ENCODE measurements around the gene NELFE. TPM values are rescaled to one million over a fixed set of nuclear protein-coding genes. Genes with fewer than 3 reads are reported as not detected.

NELFE gene
- total RNA-seq, 1 donor from 2014 or later, result 47.7 TPM

DNA sequence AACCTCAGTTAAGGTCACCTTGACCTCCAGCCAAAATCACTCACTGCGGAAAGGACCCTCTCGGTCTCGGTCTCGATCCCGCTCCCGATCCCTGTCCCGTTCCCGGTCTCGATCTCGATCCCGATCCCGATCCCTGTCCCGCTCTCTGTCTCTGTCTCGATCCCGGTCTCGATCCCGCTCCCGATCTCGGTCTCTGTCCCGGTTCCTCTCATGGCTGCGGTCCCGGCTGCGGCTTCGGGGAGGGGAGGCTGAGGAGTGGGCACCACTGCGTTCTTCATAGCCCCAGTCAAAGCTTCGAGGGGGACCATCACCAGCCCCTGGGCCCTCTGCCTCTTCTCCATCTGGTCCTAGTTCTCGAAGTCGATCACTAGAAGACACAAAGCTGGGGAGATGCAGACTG lies 4.3 kb downstream of the NELFE start:
- Histone ChIP-seq H3K4me3 (ENCODE audit: insufficient read depth, low read depth, low read length) (no peak overlapping the region), H3K9ac (ENCODE audit: low read length) (no peak overlapping the region), H3K27me3 (ENCODE audit: insufficient read depth, low read length) (no peaks in the 10 kb centered on the region), H3K27ac (ENCODE audit: low read depth, low read length) (no peak overlapping the region), H3K9me3 (ENCODE audit: insufficient read depth, low read depth, low read length) (no peaks in the 10 kb centered on the region), H3K4me1 (ENCODE audit: insufficient read depth, low read length) (peaks cover 12% of the 10 kb centered on the region), H3K79me2 (ENCODE audit: insufficient read depth, low read length) (peaks cover 29% of the 10 kb centered on the region), H3K36me3 (ENCODE audit: insufficient read depth, low read length) (peaks cover 36% of the 10 kb centered on the region), H2AFZ (ENCODE audit: low read depth, low read length) (no peak overlapping the region), H3K4me2 (ENCODE audit: low read length) (no peak overlapping the region), H4K20me1 (ENCODE audit: insufficient read depth, low read length) (peaks cover 4% of the 10 kb centered on the region)
- Mint-ChIP-seq H3K27me3 (ENCODE audit: low read depth, unreplicated experiment) (no peaks in the 10 kb centered on the region), H3K4me1 (ENCODE audit: low read depth, unreplicated experiment) (peaks cover 9% of the 10 kb centered on the region), H3K9me3 (ENCODE audit: unreplicated experiment) (no peaks in the 10 kb centered on the region), H3K36me3 (ENCODE audit: low read depth, unreplicated experiment) (peaks cover 24% of the 10 kb centered on the region), H3K4me3 (ENCODE audit: unreplicated experiment) (no peak overlapping the region), H3K27ac (ENCODE audit: unreplicated experiment) (peak overlapping the region; percentile 9)
- TF ChIP-seq, protein P1, sequence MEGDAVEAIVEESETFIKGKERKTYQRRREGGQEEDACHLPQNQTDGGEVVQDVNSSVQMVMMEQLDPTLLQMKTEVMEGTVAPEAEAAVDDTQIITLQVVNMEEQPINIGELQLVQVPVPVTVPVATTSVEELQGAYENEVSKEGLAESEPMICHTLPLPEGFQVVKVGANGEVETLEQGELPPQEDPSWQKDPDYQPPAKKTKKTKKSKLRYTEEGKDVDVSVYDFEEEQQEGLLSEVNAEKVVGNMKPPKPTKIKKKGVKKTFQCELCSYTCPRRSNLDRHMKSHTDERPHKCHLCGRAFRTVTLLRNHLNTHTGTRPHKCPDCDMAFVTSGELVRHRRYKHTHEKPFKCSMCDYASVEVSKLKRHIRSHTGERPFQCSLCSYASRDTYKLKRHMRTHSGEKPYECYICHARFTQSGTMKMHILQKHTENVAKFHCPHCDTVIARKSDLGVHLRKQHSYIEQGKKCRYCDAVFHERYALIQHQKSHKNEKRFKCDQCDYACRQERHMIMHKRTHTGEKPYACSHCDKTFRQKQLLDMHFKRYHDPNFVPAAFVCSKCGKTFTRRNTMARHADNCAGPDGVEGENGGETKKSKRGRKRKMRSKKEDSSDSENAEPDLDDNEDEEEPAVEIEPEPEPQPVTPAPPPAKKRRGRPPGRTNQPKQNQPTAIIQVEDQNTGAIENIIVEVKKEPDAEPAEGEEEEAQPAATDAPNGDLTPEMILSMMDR (IDR thresholded peaks at IDR 0.05; ENCODE audit: insufficient read depth, low read depth, low read length), result no peak
- no peak for TF ChIP-seq EZH2 (IDR thresholded peaks at IDR 0.05; ENCODE audit: insufficient read depth, low read length)
- DNase-seq (ENCODE audit: low read depth), result no peak
- FAIRE-seq, result no peak

DNA sequence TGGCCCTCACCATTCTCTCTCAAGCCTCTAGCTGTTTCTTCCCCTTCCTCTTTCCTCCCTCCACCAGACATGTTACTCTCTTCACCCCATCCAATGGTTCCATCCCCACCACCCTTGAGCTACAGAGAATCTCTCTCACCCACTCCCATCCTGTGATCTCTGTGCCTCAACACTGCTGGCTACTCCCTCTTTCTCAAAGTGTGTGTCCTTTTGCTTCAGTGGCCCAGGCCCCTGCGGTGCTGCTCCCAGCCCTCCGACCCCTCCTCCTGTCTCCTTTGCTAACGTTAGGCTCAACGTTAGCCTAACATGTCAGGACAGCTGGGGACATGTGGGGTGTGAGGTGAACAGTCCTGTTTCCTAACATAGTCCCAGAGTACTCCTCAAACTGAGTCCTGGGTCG lies 5.9 kb downstream of the NELFE start:
- TF ChIP-seq, protein P1 (IDR thresholded peaks at IDR 0.05; ENCODE audit: insufficient read depth, low read depth, low read length), result no peak
- no peak for TF ChIP-seq EZH2 (IDR thresholded peaks at IDR 0.05; ENCODE audit: insufficient read depth, low read length)
- Mint-ChIP-seq H3K9me3 (ENCODE audit: unreplicated experiment) (no peaks in the 10 kb centered on the region), H3K36me3 (ENCODE audit: low read depth, unreplicated experiment) (peaks cover 22% of the 10 kb centered on the region), H3K27me3 (ENCODE audit: low read depth, unreplicated experiment) (peaks cover 11% of the 10 kb centered on the region), H3K4me3 (ENCODE audit: unreplicated experiment) (no peak overlapping the region), H3K4me1 (ENCODE audit: low read depth, unreplicated experiment) (peaks cover 11% of the 10 kb centered on the region), H3K27ac (ENCODE audit: unreplicated experiment) (peak overlapping the region; percentile 12)
- Histone ChIP-seq H3K4me1 (ENCODE audit: insufficient read depth, low read length) (peaks cover 4% of the 10 kb centered on the region), H3K36me3 (ENCODE audit: insufficient read depth, low read length) (peaks cover 36% of the 10 kb centered on the region), H3K79me2 (ENCODE audit: insufficient read depth, low read length) (peaks cover 15% of the 10 kb centered on the region), H3K9me3 (ENCODE audit: insufficient read depth, low read depth, low read length) (no peaks in the 10 kb centered on the region), H3K27me3 (ENCODE audit: insufficient read depth, low read length) (no peaks in the 10 kb centered on the region), H3K4me3 (ENCODE audit: insufficient read depth, low read depth, low read length) (no peak overlapping the region), H3K4me2 (ENCODE audit: low read length) (no peak overlapping the region), H3K9ac (ENCODE audit: low read length) (no peak overlapping the region), H3K27ac (ENCODE audit: low read depth, low read length) (no peak overlapping the region), H4K20me1 (ENCODE audit: insufficient read depth, low read length) (peaks cover 4% of the 10 kb centered on the region), H2AFZ (ENCODE audit: low read depth, low read length) (no peak overlapping the region)
- DNase-seq (ENCODE audit: low read depth), result no peak
- FAIRE-seq, result no peak

DNA sequence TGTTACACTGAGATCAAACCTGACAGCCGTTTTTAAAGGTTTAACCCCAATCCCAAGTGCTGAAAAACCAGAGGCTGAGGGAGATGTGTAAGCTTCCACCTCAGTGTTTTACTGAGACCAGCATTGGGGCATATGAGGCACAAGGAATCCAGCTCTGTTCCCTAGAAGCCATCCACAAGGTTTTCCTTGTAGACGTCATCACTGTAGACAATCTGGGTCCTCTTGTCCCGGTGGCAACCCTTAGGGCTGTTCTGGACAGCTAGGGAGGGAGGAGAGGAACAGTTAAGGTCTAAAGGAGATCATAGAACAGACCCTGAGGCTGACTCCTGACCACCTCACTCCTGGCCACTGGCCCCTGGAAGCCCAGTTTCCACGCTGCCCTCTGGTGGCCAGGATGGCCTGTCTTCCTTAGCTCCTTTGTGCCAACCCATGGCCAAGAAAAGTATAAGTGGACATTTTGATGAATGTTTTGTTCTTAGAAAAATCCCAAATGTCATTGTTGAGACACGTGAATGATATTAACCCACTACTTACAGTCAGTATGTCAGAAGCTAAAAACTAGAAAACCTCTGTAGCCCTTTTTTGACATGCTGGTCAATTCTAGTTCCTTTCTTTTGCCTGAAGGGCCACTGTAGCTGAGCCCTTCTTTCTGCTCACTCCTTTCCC lies 6.5 kb downstream of the NELFE start:
- Histone ChIP-seq H4K20me1 (ENCODE audit: insufficient read depth, low read length) (peaks cover 3% of the 10 kb centered on the region), H2AFZ (ENCODE audit: low read depth, low read length) (no peak overlapping the region), H3K36me3 (ENCODE audit: insufficient read depth, low read length) (peaks cover 36% of the 10 kb centered on the region), H3K4me2 (ENCODE audit: low read length) (no peak overlapping the region), H3K4me1 (ENCODE audit: insufficient read depth, low read length) (no peaks in the 10 kb centered on the region), H3K27me3 (ENCODE audit: insufficient read depth, low read length) (no peaks in the 10 kb centered on the region), H3K79me2 (ENCODE audit: insufficient read depth, low read length) (peaks cover 9% of the 10 kb centered on the region), H3K4me3 (ENCODE audit: insufficient read depth, low read depth, low read length) (no peak overlapping the region), H3K9ac (ENCODE audit: low read length) (no peak overlapping the region), H3K27ac (ENCODE audit: low read depth, low read length) (no peak overlapping the region), H3K9me3 (ENCODE audit: insufficient read depth, low read depth, low read length) (no peaks in the 10 kb centered on the region)
- no peak for TF ChIP-seq EZH2 (IDR thresholded peaks at IDR 0.05; ENCODE audit: insufficient read depth, low read length)
- TF ChIP-seq, protein P1 (IDR thresholded peaks at IDR 0.05; ENCODE audit: insufficient read depth, low read depth, low read length), result peak; percentile 78
- Mint-ChIP-seq H3K27ac (ENCODE audit: unreplicated experiment) (no peak overlapping the region), H3K9me3 (ENCODE audit: unreplicated experiment) (no peaks in the 10 kb centered on the region), H3K4me3 (ENCODE audit: unreplicated experiment) (no peak overlapping the region), H3K27me3 (ENCODE audit: low read depth, unreplicated experiment) (peaks cover 16% of the 10 kb centered on the region), H3K4me1 (ENCODE audit: low read depth, unreplicated experiment) (peaks cover 5% of the 10 kb centered on the region), H3K36me3 (ENCODE audit: low read depth, unreplicated experiment) (peaks cover 23% of the 10 kb centered on the region)
- peak; percentile 22 for DNase-seq (ENCODE audit: low read depth)
- FAIRE-seq, result peak; percentile 37

All from astrocyte (in vitro differentiated cells and primary cell).